ENCODE measurements around the gene CDK17.

The CDK17 gene

GRCh38 chr12:96241846-96242256, 158.4 kb downstream of the CDK17 start:
- TF ChIP-seq, protein P1, sequence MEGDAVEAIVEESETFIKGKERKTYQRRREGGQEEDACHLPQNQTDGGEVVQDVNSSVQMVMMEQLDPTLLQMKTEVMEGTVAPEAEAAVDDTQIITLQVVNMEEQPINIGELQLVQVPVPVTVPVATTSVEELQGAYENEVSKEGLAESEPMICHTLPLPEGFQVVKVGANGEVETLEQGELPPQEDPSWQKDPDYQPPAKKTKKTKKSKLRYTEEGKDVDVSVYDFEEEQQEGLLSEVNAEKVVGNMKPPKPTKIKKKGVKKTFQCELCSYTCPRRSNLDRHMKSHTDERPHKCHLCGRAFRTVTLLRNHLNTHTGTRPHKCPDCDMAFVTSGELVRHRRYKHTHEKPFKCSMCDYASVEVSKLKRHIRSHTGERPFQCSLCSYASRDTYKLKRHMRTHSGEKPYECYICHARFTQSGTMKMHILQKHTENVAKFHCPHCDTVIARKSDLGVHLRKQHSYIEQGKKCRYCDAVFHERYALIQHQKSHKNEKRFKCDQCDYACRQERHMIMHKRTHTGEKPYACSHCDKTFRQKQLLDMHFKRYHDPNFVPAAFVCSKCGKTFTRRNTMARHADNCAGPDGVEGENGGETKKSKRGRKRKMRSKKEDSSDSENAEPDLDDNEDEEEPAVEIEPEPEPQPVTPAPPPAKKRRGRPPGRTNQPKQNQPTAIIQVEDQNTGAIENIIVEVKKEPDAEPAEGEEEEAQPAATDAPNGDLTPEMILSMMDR (IDR thresholded peaks at IDR 0.05; ENCODE audit: insufficient read depth, low read depth, low read length, missing control alignments), result no peak
- no peak overlapping the region for H3K4me3 ChIP-seq (ENCODE audit: low read depth, low read length)
- no peak for DNase-seq (ENCODE audit: low read depth)

DNA sequence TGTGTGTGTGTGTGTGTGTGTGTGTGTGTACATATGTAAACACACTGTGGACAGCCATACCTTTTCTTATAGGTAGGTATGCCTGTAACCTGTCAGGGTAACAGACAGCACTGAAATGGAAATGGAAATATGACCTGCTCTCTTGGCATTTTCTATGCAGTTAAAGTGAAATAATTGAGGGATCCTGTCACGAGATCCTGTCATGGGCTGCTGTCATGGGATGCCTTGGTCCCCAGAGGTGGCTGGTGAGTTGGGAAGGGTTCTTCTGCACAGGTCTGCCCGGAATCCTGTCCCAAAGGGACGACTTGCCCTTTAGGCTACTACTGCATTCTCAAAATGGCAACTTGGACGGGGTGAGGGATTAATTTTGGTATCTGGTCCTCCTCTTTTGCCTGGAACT, 158.8 kb downstream of the CDK17 start:
- no peak for DNase-seq (ENCODE audit: low read depth)
- TF ChIP-seq, protein P1 (IDR thresholded peaks at IDR 0.05; ENCODE audit: insufficient read depth, low read depth, low read length, missing control alignments), result no peak
- no peak overlapping the region for H3K4me3 ChIP-seq (ENCODE audit: low read depth, low read length)

- TF ChIP-seq, protein P1 (IDR thresholded peaks at IDR 0.05; ENCODE audit: insufficient read depth, low read depth, low read length, missing control alignments), result no peak
- DNase-seq (ENCODE audit: low read depth), result no peak
- H3K4me3 ChIP-seq (ENCODE audit: low read depth, low read length), result no peak overlapping the region
Observed at GRCh38 chr12:96240656-96241055, 159.6 kb downstream of the CDK17 start.

GRCh38 chr12:96239711-96240635, 160.3 kb downstream of the CDK17 start:
- DNase-seq (ENCODE audit: low read depth), result no peak
- no peak overlapping the region for H3K4me3 ChIP-seq (ENCODE audit: low read depth, low read length)
- TF ChIP-seq, protein P1 (IDR thresholded peaks at IDR 0.05; ENCODE audit: insufficient read depth, low read depth, low read length, missing control alignments), result no peak

GRCh38 chr12:96238336-96239047, 161.7 kb downstream of the CDK17 start:
- no peak overlapping the region for H3K4me3 ChIP-seq (ENCODE audit: low read depth, low read length)
- TF ChIP-seq, protein P1 (IDR thresholded peaks at IDR 0.05; ENCODE audit: insufficient read depth, low read depth, low read length, missing control alignments), result no peak
- no peak for DNase-seq (ENCODE audit: low read depth)

DNA sequence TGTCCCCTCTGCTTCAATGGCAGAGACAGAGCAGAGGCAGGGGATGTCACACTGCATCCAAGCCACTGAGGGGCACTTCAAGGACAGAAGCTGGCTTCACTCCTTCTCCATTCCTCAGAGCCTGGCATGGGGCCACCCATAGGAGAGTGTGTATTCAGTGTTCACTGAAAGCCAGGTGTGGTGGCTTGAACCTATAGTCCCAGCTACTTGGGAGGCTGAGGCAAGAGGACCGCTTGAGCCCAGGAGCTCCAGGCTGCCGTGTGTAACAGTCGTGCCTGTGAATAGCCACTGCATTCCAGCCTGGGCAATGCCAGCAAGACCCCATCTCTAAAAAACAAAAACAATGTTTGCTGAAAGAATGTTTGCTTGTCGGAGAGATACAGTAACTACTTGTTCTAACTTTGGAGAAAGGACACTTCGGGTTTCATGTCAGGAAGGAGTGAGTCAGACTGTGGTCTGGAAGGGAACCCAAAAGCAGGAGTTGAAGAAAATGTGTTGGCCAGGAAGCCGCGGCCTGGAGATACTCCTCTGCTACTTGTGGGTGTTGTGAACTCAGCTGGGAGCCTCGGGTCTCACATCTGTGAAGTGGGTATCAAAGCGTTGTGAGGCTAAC, 162.7 kb downstream of the CDK17 start:
- H3K4me3 ChIP-seq (ENCODE audit: low read depth, low read length), result no peak overlapping the region
- no peak for DNase-seq (ENCODE audit: low read depth)
- TF ChIP-seq, protein P1 (IDR thresholded peaks at IDR 0.05; ENCODE audit: insufficient read depth, low read depth, low read length, missing control alignments), result no peak

All from GM12865 (cell line).